Suprapubic skin (tissue), 3 donors: ENCODE measurements around the gene TRAPPC2L.

Source experiments
- CTCF ChIP-seq, 2 donors: fragments of 200-600 bp in 1 of 2; fragments of 450-650 bp in 1 of 2; sonication (generic) in 1 of 2; IDR thresholded peaks; one replicate each; pipeline ENCODE4 v1.5.1; 2016 to 2019; ENCODE audit warnings: antibody characterized with exemption in 2 of 2, mild to moderate bottlenecking in 1 of 2, moderate library complexity in 1 of 2
- POLR2A ChIP-seq, 2 donors: fragments of 450-650 bp; IDR thresholded peaks; one replicate each; pipeline ENCODE4 v1.6.1; 2017; ENCODE audit warnings: antibody characterized with exemption in 2 of 2, mild to moderate bottlenecking in 2 of 2, moderate library complexity in 2 of 2

- TF ChIP-seq CTCF (IDR thresholded peaks at IDR 0.05) (no peak), POLR2A (IDR thresholded peaks at IDR 0.05) (no peak)
Measured at GRCh38 chr16:88820385-88821025, 36.4 kb upstream of the TRAPPC2L start.
